ENCODE measurements around the gene HOXC9.

Gene HOXC9

GRCh38 chr12:53989227-53990113, 10.5 kb upstream of the HOXC9 start:
- DNase-seq: peak; percentile 75

GRCh38 chr12:53990311-53991076, 9.5 kb upstream of the HOXC9 start:
- DNase-seq: no peak

- DNase-seq: no peak
These were observed 8.9 kb upstream of the HOXC9 start for GRCh38 chr12:53991077-53991460.

DNA sequence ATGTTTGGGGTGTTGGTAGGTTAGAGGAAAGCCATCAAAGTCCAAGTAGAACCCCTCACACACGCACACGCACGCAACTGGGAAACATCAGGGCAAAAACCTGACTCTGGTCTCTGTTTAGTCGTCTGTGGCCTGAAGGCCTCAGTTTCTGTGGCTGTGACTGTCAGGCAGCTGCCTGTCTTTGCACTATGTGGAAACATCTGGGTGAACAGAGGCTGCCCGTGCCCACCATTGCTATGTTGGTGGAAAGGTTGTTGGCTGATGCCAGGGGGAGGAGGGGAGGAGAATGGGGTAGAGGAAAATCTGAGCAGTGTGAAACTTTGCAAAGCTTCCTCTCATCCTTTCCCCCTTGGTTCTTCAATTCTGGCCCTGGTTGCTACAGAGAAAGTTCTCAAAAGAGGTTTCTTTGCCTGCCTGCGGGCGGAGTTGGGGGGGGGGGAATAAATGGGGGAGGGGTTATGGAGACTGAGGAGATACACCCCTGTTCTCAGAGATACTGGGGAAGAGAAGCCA, 7.5 kb upstream of the HOXC9 start:
- no peak for DNase-seq

- DNase-seq: no peak
These were observed 6.6 kb upstream of the HOXC9 start for GRCh38 chr12:53993162-53994008.

DNA sequence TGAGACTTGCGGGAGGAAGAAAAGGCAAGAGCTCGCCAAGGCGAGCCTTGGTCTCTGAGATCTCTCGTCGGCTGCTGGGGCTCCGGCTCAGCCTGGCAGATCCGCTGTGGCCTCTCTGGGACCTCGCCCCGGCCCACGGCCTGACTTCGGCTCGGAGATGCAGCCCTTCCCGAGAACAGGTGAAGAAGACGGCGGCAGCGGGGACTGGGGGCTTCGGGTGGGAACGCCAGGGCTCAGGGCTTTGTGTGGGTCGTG, 6.0 kb upstream of the HOXC9 start:
- no peak for DNase-seq

DNA sequence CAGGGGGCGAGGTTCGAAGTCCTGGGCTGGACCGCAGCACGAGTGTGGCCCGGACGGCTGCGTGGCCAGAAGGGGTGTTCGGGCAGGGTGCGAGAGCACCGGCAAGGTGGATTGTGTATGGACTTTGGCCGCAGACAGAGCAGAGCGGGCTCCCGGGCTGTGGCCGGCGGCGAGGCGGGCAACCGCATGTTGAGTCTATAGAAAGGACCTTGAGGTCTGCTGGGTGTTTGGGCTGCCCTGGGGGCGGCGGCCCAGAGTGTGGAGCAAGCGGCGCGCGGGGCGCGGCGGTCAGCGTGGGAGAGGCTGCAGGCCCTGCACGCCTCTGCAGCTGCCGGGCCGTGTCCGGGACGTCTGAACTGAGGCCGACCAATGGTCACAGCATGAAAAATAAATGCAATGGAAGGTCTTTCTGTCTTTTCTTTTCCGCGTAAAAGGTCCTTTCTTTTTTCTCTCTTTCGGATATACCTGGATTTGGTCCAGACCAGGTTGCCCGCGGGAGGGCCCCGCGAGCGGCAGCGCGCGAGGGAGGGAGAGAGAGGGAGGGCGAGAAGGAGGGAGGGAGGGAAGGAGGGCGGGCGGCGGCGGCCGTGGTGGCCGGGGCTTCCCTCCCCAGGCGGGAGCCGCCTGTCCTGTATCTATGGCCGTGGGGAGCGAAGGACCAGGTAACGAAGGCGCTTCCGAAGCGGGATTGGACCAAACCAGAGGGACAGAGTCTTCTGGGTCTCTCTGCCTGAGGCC, 5.5 kb upstream of the HOXC9 start:
- no peak for DNase-seq

DNA sequence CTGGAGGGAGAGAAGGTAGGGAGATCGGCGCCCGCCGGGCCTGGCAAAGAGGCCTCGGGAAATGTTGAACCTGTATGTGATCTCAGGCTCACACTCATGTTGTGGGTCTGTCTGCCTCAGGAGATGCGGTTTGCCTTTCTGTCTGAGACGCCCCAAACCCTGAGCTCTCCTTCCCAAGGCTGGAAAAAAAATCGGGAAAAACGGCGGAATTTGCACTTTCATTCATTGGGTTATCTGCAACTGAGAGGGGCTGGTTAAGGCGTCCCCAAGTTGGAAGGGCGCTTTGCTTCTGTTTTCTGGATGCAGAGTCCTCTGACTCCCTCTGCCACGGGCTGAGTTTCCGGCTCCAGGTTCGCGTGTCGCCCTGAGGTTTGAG, 5.0 kb upstream of the HOXC9 start:
- DNase-seq: no peak

- no peak for DNase-seq
These were observed 4.4 kb upstream of the HOXC9 start for GRCh38 chr12:53995378-53996239.

- no peak for DNase-seq
These were observed 3.4 kb upstream of the HOXC9 start for GRCh38 chr12:53996240-53997203.

DNA sequence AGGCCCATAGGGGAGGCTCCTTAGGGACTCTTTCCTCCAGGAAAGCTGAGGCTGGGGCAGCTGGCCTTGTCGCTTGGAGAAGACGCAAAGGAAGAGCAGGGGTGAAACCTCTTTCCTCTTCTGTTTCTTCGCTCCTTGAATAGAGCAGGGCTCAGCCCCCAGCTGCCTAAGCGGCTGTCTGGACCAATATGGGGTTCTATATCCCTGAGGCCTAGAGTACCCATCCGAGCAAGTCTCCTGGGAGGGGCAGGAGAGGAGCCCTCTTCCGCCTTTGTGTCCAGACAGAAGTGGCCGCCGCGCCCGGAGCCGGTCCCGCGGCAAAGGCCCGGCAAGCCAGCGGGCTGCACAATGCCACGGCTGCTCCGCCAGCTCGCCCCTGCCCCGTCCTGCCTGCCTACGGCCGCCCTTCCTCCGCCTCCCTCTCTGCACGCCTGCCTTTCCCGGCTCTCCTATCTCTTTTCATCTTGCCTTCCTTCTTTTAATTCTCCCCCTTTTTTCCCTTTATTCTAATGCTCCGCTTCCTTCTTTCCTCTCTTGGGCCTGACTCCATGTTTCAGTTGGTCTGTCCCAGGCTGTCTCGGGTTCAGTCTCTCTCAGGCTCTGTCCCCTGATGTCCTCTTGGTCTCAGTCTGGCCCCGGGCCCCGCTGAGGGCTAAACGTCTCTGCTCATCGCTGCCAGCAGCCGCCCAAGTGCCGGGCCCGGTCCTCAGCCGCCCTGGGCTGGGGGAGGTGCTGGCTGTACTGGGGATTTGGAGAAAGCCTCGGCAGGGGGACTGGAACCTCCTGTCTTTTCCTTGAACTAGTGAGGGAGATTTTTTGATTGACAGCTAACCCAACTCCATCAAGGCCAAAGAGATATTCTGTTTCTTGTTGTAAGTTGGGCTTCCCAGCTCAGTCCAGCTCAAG, 2.5 kb upstream of the HOXC9 start:
- no peak for DNase-seq

- no peak for DNase-seq
These were observed 1.7 kb upstream of the HOXC9 start for GRCh38 chr12:53998110-53998899.

GRCh38 chr12:53998900-53999236, 1.1 kb upstream of the HOXC9 start:
- DNase-seq: no peak

GRCh38 chr12:53999559-54000115, 324 bp upstream of the HOXC9 start:
- DNase-seq: no peak

GRCh38 chr12:54001283-54002187, 1.6 kb downstream of the HOXC9 start:
- no peak for DNase-seq

- DNase-seq: no peak
These were observed 2.4 kb downstream of the HOXC9 start for GRCh38 chr12:54002278-54002914.
